ENCODE results near the gene GABRD.

DNA sequence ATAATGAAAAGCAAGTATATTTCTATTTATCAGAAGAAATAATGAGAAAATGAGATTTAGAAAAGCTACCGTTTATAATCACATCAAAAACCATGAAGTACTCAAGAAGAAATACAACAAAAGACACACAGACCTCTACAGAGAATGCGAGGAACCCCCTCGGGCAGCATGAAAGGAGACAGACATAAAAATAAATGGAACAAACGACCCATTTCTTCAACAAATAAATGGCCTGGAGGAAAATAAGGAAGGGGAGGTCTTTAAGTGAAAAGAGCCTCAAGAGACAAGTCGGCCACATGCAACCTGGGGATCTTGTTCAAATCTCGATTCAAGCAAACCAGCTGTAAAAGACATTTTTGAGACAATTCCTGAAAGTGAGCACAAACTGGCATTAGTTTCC, 21.6 kb upstream of the GABRD start:
- TF ChIP-seq, protein P1, sequence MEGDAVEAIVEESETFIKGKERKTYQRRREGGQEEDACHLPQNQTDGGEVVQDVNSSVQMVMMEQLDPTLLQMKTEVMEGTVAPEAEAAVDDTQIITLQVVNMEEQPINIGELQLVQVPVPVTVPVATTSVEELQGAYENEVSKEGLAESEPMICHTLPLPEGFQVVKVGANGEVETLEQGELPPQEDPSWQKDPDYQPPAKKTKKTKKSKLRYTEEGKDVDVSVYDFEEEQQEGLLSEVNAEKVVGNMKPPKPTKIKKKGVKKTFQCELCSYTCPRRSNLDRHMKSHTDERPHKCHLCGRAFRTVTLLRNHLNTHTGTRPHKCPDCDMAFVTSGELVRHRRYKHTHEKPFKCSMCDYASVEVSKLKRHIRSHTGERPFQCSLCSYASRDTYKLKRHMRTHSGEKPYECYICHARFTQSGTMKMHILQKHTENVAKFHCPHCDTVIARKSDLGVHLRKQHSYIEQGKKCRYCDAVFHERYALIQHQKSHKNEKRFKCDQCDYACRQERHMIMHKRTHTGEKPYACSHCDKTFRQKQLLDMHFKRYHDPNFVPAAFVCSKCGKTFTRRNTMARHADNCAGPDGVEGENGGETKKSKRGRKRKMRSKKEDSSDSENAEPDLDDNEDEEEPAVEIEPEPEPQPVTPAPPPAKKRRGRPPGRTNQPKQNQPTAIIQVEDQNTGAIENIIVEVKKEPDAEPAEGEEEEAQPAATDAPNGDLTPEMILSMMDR (conservative IDR thresholded peaks at IDR 0.05; ENCODE audit: low read length) = no peak
- TF ChIP-seq EZH2phosphoT487 (IDR thresholded peaks at IDR 0.05; ENCODE audit: borderline replicate concordance) = no peak
